Measurements from ENCODE around the gene BTBD10.

DNA sequence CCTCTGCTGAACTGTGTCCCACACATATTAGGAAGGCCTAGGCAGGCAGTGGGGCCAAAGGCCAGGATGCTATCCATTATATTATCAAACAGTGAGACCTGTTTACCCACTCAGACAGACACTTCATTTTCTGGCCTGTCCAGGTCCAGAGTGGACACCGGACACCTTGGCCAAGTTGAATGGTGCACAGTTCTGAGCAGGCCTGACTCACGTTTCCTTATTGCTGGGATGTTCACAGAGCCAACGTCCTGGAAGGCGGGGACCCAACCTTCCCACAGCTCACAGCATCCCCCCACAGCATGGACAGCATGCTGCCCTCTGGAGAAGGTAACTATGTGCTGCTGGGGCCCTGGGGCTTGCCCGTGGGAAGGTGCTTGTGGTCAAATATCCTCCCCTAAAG lies 86.6 kb downstream of the BTBD10 start:
- TF ChIP-seq, protein P1, sequence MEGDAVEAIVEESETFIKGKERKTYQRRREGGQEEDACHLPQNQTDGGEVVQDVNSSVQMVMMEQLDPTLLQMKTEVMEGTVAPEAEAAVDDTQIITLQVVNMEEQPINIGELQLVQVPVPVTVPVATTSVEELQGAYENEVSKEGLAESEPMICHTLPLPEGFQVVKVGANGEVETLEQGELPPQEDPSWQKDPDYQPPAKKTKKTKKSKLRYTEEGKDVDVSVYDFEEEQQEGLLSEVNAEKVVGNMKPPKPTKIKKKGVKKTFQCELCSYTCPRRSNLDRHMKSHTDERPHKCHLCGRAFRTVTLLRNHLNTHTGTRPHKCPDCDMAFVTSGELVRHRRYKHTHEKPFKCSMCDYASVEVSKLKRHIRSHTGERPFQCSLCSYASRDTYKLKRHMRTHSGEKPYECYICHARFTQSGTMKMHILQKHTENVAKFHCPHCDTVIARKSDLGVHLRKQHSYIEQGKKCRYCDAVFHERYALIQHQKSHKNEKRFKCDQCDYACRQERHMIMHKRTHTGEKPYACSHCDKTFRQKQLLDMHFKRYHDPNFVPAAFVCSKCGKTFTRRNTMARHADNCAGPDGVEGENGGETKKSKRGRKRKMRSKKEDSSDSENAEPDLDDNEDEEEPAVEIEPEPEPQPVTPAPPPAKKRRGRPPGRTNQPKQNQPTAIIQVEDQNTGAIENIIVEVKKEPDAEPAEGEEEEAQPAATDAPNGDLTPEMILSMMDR (IDR thresholded peaks at IDR 0.05; ENCODE audit: low read depth, low read length, missing input control), result no peak
- TF ChIP-seq, protein P2, sequence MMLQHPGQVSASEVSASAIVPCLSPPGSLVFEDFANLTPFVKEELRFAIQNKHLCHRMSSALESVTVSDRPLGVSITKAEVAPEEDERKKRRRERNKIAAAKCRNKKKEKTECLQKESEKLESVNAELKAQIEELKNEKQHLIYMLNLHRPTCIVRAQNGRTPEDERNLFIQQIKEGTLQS (IDR thresholded peaks at IDR 0.05), result no peak
- TF ChIP-seq RAD21 (IDR thresholded peaks at IDR 0.05) (no peak), ZBTB33 (IDR thresholded peaks at IDR 0.05) (no peak), EGR1 (IDR thresholded peaks at IDR 0.05; ENCODE audit: low read depth in 2 of 2) (no peak), REST (IDR thresholded peaks at IDR 0.05) (no peak)
- TF ChIP-seq, protein P3, sequence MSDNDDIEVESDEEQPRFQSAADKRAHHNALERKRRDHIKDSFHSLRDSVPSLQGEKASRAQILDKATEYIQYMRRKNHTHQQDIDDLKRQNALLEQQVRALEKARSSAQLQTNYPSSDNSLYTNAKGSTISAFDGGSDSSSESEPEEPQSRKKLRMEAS (IDR thresholded peaks at IDR 0.05), result no peak
